Mucosa of descending colon (tissue), 3 donors: ENCODE data around the gene AGAP1. TPM values are rescaled to one million over a fixed set of nuclear protein-coding genes. Genes with fewer than 3 reads are reported as not detected.

Experiments used
- ATAC-seq: fragments of 200-7000 bp; cut with Tn5 transposase; one replicate; pipeline ENCODE4 v1.9.1; 2020; ENCODE audit warnings: mild to moderate bottlenecking, moderate library complexity
- DNase-seq, 3 donors: peaks; one replicate each; pipeline ENCODE4 v3.0.0-alpha.2; 2020
- H3K36me3 ChIP-seq: fragments of 200-600 bp; one replicate; pipeline ENCODE4 v1.8.0; 2021; ENCODE audit warnings: low read depth, mild to moderate bottlenecking
- H3K4me1 ChIP-seq: fragments of 200-600 bp; one replicate; pipeline ENCODE4 v1.8.0; 2021; ENCODE audit warnings: low read depth, mild to moderate bottlenecking
- H3K4me3 ChIP-seq: fragments of 200-600 bp; one replicate; pipeline ENCODE4 v1.8.0; 2021; ENCODE audit warnings: mild to moderate bottlenecking
- H3K9me3 ChIP-seq: fragments of 200-600 bp; one replicate; pipeline ENCODE4 v1.8.0; 2021; ENCODE audit warnings: mild to moderate bottlenecking
- CTCF ChIP-seq: fragments of 200-600 bp; IDR thresholded peaks from one replicate; pipeline ENCODE4 v1.8.0; 2022; ENCODE audit warnings: antibody characterized with exemption, mild to moderate bottlenecking
- intact Hi-C, 2 donors: fragments of 100-400 bp; cut with DNase I in 1 of 2; cut with micrococcal nuclease in 1 of 2; formaldehyde crosslinking; loops; one replicate each; pipeline versions ENCODE4 v1.11.0 to v1.11.1; 2022; cut with DNase I, micrococcal nuclease
- total RNA-seq, 3 donors: library from RNA; stranded (reverse); fragmentation: NEBNext Ultra II Directional in 2 of 3; extraction: Animal tissue kit (Norgen Biotek cat#: 25700) in 2 of 3; gene quantifications; one replicate each; pipeline versions ENCODE4 v1.2.1 to v1.2.4, GENCODE V29; 2021 to 2023
- donor health status: DM: no; HTN: no; CAD: no; lungs with moderate emphysema.
- donor health status: DM: no; HTN: no; CAD: no.
- donor health status: DM: no; HTN: yes; CAD: no.

The AGAP1 gene
- total RNA-seq, 3 donors from 2014 or later: 68.1 to 112 (median 88.9) TPM

GRCh38 chr2:235711527-235711926, 217.7 kb downstream of the AGAP1 start:
- intact Hi-C loops: no loop called here
- H3K4me3 ChIP-seq: no peak overlapping the region
- no peaks in the 10 kb centered on the region for H3K36me3 ChIP-seq
- TF ChIP-seq CTCF: no peak
- peaks cover 17% of the 10 kb centered on the region for H3K4me1 ChIP-seq
- no peaks in the 10 kb centered on the region for H3K9me3 ChIP-seq
- ATAC-seq (no peak), DNase-seq (no peak)

- H3K9me3 ChIP-seq: no peaks in the 10 kb centered on the region
- intact Hi-C loops: no loop called here
These were observed 218.3 kb downstream of the AGAP1 start for GRCh38 chr2:235712176-235712575.

GRCh38 chr2:235713189-235713588, 219.3 kb downstream of the AGAP1 start:
- Histone ChIP-seq H3K4me1 (peaks cover 5% of the 10 kb centered on the region), H3K4me3 (no peak overlapping the region), H3K36me3 (no peaks in the 10 kb centered on the region), H3K9me3 (no peaks in the 10 kb centered on the region)
- TF ChIP-seq CTCF: no peak
- ATAC-seq: no peak
- intact Hi-C loops: no loop called here
- no peak for DNase-seq

More at GRCh38 chr2:235712176-235712575, 218.3 kb downstream of the AGAP1 start:
- no peak for DNase-seq
- no peak for TF ChIP-seq CTCF
- Histone ChIP-seq H3K4me1 (peaks cover 10% of the 10 kb centered on the region), H3K36me3 (no peaks in the 10 kb centered on the region), H3K4me3 (no peak overlapping the region)
- ATAC-seq: no peak

GRCh38 chr2:235715601-235716000, 221.8 kb downstream of the AGAP1 start:
- Histone ChIP-seq H3K36me3 (no peaks in the 10 kb centered on the region), H3K4me1 (no peaks in the 10 kb centered on the region), H3K9me3 (no peaks in the 10 kb centered on the region), H3K4me3 (no peak overlapping the region)
- no peak for ATAC-seq
- TF ChIP-seq CTCF: no peak
- DNase-seq: no peak
- intact Hi-C loops: no loop called here

GRCh38 chr2:235716875-235717496, 223.1 kb downstream of the AGAP1 start:
- H3K4me1 ChIP-seq: no peaks in the 10 kb centered on the region
- ATAC-seq: no peak
- intact Hi-C loops: no loop called here
- no peak overlapping the region for H3K4me3 ChIP-seq
- no peak for DNase-seq
- no peaks in the 10 kb centered on the region for H3K9me3 ChIP-seq
- TF ChIP-seq CTCF: no peak
- H3K36me3 ChIP-seq: no peaks in the 10 kb centered on the region
